ENCODE results near the gene APCS.

The APCS gene, protein sequence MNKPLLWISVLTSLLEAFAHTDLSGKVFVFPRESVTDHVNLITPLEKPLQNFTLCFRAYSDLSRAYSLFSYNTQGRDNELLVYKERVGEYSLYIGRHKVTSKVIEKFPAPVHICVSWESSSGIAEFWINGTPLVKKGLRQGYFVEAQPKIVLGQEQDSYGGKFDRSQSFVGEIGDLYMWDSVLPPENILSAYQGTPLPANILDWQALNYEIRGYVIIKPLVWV

DNA sequence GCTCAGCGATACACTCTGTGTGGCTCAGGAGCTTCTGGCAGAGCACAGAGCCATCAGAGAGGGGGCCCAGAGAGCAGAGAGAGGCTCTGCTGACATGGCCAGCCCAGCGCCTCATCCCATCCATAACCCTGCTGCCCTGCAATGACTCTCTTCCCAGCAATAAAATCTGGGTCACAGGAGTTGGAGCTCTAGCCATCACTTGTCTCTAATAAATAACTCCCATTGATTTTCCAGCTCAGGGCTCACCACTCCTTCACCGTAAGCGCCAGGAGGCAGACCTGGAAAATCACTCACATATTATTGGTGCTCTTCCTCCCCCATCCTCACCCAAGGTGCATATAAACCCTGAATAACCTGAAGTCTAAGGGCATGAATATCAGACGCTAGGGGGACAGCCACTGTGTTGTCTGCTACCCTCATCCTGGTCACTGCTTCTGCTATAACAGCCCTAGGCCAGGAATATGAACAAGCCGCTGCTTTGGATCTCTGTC, at the start of gene APCS:
TSS of gene APCS (plus strand) at position 366 of the 491 bp plus-strand sequence. CDS start at position 462, 96 bp downstream.
- DNase-seq = no peak

DNA sequence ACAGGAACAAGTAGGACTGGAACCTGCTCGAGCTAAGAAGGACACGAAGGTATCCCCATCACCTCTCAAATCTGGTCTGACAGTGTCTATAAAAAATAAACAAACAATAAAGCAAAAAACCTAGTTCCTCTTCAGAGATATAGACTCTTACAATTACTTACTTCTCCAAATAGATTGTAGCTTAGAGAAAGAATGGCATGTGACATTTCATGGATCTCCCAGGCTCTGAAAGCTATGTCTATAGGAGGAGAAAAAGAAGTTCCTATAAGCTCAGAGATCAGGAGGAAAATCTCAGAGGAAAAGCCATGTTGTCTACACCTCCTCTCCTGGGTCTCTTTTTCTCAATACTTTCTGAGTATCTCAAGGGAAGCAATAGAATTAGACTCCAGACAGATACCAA, 39.5 kb upstream of the APCS start:
- DNase-seq = no peak

DNA sequence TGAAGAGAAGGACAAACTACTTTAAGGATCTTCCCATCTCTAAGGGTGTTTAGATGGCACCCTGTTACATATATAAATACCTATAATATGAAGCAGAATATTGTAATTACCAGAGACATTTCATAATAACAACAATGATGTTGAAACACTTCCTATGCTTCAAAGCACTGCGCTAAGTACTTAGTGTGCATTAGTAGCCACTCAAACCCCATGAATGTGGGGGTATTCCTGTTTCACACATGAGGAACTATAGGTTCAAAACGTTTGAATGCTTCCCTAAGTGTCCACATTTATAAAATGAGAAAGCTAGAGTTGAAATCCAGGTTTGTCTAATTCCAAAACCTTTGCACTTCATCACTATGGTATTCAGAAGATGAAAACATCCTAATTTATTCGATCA, 33.4 kb upstream of the APCS start:
- DNase-seq = no peak

DNA sequence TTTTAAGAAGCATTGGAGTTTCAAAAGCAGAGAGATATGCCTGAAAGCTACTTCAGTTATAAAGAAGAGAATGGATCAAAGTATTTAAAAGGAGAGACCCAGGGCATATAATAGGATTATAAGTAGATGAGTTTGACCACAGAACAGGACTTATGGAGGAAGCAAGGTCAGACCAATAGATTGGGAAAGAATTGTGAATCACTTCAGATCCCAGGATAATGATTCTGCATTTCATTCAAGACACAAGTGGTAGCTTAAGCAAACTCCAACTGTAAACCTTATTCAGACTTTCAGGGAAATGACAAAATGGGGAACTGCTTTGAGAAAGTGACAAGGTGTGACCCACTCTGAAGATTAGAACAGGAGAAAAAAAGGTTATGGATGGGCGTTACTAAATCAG, 32.9 kb upstream of the APCS start:
- DNase-seq = no peak

DNA sequence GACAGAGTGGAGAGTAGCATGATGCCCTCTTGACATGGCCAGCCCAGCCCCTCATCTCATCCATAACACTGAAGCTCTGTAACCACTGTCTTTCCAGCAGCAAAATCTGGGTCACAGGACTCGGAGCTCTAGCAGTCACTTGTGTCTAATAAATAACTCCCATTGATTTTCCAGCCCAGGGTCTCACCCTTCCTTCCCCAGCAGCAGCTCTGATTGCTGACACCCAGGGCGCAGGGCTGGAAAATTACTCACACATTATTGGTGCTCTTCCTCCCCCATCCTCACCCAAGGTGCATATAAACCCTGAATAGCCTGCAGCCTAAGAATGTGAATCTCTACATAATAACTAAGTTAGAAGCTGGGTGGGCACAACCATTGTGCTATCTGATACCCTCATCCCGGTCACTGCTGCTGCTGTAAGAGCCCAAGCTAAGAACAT, 30.7 kb upstream of the APCS start:
- DNase-seq = no peak

DNA sequence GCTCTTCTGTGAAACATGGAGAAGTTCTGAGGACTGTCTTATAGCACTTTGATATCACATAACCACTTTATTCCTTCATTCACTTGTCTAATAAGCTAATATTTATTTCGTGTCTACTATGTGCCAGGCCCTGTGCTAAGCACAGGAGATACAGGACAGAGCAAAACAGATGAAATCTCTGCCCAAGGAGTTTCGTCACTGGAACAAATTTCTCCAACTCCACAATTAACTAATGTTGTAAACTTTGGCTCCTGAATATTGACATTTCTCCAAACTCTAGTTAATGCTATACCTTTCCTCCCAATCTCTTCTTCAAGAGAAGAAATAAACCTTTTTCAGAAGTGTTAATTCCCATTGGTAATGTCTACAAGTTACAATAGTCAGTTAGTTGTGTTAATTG, 27.0 kb upstream of the APCS start:
- no peak for DNase-seq

DNA sequence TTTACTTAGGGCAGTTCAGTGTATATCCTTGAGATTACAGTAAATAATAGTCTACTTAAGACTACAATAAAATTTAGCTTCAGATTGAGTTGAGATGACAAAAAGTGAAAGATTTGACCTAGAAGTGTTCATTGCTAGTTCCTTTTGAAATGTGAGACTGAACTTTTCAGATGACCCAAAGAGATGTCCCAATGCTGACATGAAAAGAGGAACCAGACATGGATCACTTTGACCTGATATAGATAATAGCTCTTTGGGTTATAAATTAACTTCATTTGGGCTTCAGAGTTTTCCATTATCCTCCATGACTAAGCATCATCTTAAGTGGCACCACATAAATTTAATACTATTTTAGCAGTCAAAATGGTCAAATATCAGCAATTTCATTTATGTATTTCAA, 26.1 kb upstream of the APCS start:
- no peak for DNase-seq

DNA sequence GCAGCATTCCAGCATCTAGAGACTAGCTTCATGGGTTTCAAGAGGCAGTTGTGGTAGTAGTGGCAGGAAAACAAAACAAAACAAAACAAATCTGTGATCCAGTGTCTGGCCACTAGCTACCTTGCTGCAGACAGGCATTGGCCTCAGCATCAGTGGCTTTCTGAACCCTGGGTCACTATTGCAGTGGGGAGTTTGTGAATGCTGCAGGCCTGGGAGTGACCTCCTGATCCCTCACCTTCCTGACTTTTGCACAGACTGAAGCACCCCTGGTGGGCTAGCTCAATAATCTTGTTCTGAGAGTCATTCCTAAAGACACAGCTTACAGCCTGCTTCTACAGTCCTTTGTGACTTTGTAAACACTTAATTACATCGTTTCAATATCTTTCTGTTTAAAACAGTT, 24.9 kb upstream of the APCS start:
- no peak for DNase-seq

DNA sequence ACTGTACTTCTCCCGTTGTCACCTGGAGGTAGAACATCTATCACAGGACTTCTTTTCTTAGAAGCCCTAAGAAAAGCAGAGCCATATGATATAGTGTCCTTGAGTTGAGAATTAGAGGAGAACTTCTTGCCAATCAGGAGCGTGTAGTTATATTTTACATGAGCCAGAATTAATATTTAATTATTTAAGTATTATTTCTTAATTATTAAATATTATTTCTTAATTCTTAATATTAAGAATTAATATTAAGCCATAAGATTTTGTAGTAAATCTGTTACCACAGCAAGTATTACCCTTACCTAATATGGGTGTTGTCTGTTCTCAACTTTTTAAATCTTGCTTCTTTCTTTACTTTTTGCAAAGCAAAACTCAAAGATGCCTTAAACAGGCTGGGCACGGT, 10.2 kb upstream of the APCS start:
- DNase-seq = no peak

DNA sequence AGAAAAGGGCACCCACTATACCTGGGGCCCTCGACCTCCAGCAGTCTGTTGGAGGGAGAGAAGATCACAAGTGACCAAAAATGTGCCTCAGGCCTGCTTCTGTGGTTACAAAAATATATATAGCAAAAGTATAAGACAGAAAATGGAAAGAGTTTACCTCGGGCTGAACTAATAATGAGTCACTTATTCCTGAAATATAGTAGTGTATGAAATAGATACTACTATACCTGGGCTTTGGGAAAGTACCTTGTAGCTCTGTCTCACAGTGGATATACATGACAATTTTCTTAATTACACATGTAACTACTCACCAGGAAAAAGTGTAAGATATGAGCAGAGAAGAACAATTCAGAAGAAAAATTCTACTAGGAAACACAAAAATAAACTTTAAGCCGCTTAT, 7.3 kb upstream of the APCS start:
- DNase-seq = no peak

DNA sequence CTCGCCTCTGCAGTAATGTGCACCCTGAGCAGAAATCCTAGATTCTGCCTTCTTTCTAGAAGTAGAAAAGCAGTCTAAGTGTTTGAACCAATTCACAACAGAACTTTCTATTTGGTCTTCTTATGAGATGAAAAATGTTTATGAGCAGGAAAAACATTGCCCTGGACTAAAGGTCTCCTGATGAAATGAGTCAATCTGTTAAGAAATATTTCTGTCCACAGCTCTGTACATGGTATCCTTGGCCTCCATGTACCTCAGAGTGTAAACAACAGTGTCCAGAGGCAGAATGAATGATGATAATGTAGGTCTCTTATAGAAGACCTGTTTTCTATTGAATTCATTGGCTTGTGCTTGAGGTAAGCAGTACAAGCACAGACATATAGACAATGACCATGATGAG, 6.2 kb upstream of the APCS start:
- DNase-seq = no peak

DNA sequence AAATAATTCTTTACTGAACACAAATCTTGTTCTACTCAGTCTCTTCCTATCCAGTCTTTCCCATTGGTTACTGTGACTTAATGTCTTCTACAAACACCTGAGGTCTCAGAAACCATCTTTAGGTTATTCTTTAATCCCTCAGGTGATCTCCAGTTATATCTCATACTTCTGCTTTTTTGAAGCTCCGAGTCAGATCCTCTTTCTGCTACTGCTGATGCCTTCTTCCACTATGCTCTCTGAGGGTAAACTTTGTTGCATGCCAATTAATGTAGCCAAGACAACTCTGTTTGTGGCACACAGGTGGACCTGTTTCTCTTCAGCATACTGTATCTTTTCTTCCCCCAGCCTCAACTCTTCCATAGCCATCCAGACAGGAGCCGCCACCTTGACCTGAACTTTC, 3.1 kb upstream of the APCS start:
- DNase-seq = no peak

DNA sequence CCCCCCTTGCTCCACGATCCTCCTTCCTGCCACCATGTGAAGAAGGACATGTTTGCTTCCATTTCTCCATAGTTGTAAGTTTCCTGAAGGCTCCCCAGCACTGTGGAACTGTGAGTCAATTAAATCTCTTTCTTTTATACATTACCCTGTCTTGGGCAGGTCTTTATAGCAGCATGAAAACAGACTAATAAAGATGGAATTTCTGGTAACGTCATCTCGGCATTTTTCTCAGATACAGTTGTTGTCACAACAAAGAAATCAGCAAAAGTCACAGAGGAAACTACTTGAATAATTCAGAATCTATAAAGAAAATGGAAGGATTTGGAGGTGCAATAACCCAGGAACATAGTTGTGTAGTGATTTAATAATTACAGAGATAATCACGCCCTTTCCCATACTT, 4.4 kb downstream of the APCS start:
- no peak for DNase-seq

DNA sequence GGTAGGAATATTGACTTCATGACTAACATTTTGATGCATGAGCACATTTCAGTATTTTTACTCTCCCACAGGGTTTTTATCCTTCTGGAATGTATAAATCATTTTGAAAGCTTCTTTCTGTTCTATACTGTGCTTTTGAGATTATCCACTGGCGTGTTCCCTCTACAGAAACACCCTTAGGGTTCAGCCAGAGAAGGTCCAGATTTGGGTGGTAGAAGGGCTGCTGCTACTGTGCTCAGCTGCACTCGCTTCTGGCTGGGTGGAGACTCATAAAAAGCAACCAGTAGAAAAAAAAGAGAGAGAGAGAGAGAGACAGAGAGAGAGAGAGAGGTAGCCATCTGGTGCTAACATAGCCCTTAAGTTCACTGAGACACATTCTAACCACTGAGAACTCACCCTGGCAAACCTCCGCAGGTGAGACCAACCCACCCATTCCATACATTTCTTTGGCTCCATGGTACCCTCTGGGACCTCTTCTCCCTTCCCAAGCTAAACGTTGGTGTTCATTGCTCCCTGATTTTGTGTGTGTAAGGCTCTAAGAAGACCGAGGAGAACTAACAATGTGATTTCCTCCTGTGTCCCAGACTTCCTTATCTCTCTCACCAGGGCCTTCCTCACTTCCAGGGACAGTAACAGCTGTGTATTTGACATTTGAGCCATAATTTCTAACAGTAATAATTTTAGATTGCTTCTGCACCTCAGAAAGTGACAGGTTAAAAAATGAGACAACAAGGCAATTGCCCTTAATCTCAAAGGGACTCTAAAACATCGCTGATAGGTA, 7.2 kb downstream of the APCS start:
- DNase-seq = no peak

DNA sequence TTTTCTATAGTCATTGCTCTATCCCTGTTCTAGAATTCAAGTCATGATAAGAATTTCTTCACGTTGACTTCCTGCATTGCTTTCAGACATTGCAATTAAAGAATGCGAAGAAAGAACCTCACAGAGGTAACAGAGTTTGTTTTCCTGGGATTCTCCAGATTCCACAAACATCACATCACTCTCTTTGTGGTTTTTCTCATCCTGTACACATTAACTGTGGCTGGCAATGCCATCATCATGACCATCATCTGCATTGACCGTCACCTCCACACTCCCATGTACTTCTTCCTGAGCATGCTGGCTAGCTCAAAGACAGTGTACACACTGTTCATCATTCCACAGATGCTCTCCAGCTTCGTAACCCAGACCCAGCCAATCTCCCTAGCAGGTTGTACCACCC, 10.6 kb downstream of the APCS start:
- DNase-seq = no peak

DNA sequence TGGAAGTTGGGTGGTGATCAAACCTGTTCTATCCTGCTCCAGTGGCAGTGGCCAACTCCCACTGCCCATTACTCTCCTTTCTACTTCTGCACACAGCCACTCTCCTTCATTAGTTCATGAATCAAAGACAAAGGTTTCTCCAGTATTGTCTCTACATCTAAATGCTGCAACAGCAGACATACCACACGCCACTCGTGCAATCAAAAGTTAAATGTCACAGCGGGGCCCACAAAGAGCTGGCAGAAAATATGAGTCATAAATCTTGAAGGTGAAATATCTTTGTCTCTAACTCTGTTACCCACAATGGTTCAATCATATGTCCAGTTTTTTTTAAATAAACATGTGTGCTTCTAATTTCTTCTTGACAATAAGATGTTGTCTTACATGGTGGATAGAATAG, 13.3 kb downstream of the APCS start:
- no peak for DNase-seq

DNA sequence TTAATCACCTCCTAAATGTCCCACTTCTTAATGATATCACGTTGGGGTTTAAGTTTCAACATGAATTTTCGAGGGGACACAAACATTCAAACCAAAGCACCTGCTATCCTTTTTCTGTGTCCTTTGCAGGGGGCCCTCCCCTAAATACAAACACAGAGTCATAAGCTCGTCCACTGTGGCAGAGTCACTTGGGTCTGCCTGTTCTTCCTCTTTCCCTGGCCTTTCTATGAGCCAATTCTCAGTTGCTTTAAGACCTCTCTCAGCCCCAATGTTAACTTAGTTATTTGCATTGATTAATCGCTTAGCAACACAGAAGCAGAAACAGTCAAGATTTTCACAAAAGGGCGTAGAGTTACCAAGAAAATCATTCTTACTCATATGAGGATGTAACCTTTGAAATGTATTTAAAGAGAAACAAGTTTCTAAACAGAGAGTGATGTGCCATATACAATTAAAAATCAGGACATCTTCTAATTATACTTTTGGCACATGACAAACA, 14.9 kb downstream of the APCS start:
- no peak for DNase-seq

DNA sequence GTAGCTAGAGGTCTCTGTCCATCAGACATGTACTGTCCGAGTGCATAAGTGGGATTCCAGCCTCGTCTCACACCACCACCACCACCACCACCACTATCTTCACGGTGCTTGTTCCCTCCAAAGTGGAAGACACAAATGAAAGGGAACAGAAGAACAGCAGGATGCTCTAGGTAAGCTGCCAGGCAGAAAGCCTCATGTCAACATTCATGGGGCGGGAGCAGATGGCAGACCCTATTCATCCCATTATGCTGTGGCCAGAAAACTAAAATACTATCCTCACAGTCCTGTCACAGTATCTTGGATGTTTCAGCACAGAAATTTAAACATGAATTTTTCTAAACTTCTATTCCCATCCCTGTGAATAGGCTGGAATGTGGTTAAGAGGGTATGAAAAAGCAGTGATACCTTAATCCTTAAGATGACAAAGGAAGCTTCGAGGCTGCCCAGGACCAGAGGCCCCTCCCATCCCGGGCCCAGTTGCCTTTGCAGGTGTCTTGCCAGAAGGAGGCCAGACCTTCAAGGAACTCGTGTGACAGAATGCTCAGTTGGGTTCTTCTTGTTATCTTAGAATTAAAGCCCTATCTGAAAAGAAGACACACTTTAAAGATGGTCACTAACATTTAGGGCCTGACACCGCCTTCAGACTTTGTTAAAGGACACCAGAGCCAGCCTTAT, 24.7 kb downstream of the APCS start:
- DNase-seq = no peak

DNA sequence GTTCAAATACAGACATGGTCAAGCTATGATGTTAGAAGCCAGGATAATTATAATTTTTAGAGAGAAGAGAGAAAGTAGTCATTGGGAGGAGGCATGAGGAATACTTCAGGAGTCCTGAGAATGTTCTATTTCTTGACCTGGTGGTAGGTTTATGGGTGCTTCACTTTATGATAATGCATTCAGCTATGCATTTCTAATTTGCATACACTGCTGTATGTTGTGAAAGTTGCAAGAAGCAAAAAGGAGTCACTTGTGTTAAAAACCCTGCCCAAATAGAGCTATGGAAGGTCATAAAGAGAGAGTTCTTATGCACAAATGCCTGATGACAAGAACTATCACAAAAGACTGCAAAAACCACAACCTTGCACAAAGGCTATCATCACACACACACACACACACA, 45.3 kb downstream of the APCS start:
- DNase-seq = no peak
